OCI-LY3 (cell line): ENCODE measurements around the gene NOS1AP.

Experiments used
- H2AFZ ChIP-seq: fragments of 200-600, 300-600 bp; shearing (Covaris generic); 2 replicates; pipeline ENCODE4 v1.6.0; 2014; ENCODE audit warnings: antibody characterized with exemption, low read depth, low read length
- H3K27ac ChIP-seq: fragments of 200-600, 300-600 bp; sonication (generic); 2 replicates; pipeline ENCODE4 v1.5.1; 2014; ENCODE audit warnings: mild to moderate bottlenecking, low read length, moderate library complexity, mixed read lengths
- H3K27me3 ChIP-seq: fragments of 200-600, 300-600 bp; sonication (generic); 2 replicates; pipeline ENCODE4 v1.6.1; 2014; ENCODE audit warnings: low read depth, low read length, mixed read lengths
- H3K36me3 ChIP-seq: fragments of 200-600, 300-600 bp; sonication (generic); replicated peaks from 2 replicates; pipeline ENCODE3; 2014; ENCODE audit warnings: low read depth, low read length, mixed read lengths
- H3K4me1 ChIP-seq: fragments of 300-600, 200-600 bp; sonication (generic); 2 replicates; pipeline ENCODE4 v1.6.1; 2014; ENCODE audit warnings: low read length, mixed read lengths
- H3K4me2 ChIP-seq: fragments of 200-600, 300-600 bp; sonication (generic); 2 replicates; pipeline ENCODE4 v1.6.1; 2014; ENCODE audit warnings: low read length, mixed read lengths
- H3K4me3 ChIP-seq: fragments of 300-600, 200-600 bp; sonication (generic); 2 replicates; pipeline ENCODE4 v1.5.1; 2014; ENCODE audit warnings: antibody characterized with exemption, mild to moderate bottlenecking, low read length, moderate library complexity
- H3K79me2 ChIP-seq: fragments of 300-600, 200-600 bp; shearing (Covaris generic); 2 replicates; pipeline ENCODE4 v1.6.1; 2014; ENCODE audit warnings: mild to moderate bottlenecking, low read length, mixed read lengths
- H3K9ac ChIP-seq: fragments of 300-600, 200-600 bp; shearing (Covaris generic); 2 replicates; pipeline ENCODE4 v1.6.0; 2014; ENCODE audit warnings: mild to moderate bottlenecking, low read length, moderate library complexity
- H3K9me3 ChIP-seq: fragments of 200-600, 300-600 bp; shearing (Covaris generic); 2 replicates; pipeline ENCODE4 v1.6.1; 2014; ENCODE audit warnings: low read length, mixed read lengths; ENCODE audit not compliant: insufficient read depth
- H4K20me1 ChIP-seq: fragments of 200-600, 300-600 bp; sonication (generic); 2 replicates; pipeline ENCODE4 v1.6.1; 2016; ENCODE audit warnings: low read length, mixed read lengths; ENCODE audit not compliant: insufficient read depth
- CTCF ChIP-seq: fragments of 200-600, 300-600 bp; sonication (generic); IDR thresholded peaks from 2 replicates; pipeline ENCODE4 v1.5.1; 2014; ENCODE audit warnings: antibody characterized with exemption, low read length, low read depth
- EZH2phosphoT487 ChIP-seq: fragments of 200-600 bp; shearing (Covaris generic); IDR thresholded peaks from 2 replicates; pipeline ENCODE4 v1.6.1; 2018; ENCODE audit warnings: antibody characterized with exemption, mixed run types, low read depth

NOS1AP gene

GRCh38 chr1:162090378-162090777 lies 20.9 kb downstream of the NOS1AP start:
- Histone ChIP-seq H3K4me3 (no peak overlapping the region), H3K4me2 (no peak overlapping the region), H3K27ac (no peak overlapping the region), H3K9ac (no peak overlapping the region), H3K79me2 (no peaks in the 10 kb centered on the region), H3K36me3 (no peaks in the 10 kb centered on the region), H3K4me1 (no peaks in the 10 kb centered on the region), H4K20me1 (no peaks in the 10 kb centered on the region), H3K27me3 (peaks cover 29% of the 10 kb centered on the region), H3K9me3 (no peaks in the 10 kb centered on the region), H2AFZ (no peak overlapping the region)
- TF ChIP-seq CTCF, result no peak

- Histone ChIP-seq H3K4me1 (no peaks in the 10 kb centered on the region), H2AFZ (no peak overlapping the region), H3K9ac (no peak overlapping the region), H3K79me2 (no peaks in the 10 kb centered on the region), H3K27me3 (peaks cover 42% of the 10 kb centered on the region), H3K4me3 (no peak overlapping the region), H3K9me3 (no peaks in the 10 kb centered on the region), H3K36me3 (no peaks in the 10 kb centered on the region), H4K20me1 (no peaks in the 10 kb centered on the region), H3K27ac (no peak overlapping the region), H3K4me2 (no peak overlapping the region)
- TF ChIP-seq EZH2phosphoT487, result no peak
- no peak for TF ChIP-seq CTCF
Measured at GRCh38 chr1:162091681-162092524, 22.4 kb downstream of the NOS1AP start.

- TF ChIP-seq EZH2phosphoT487, result no peak
- no peak for TF ChIP-seq CTCF
- Histone ChIP-seq H3K9ac (no peak overlapping the region), H2AFZ (no peak overlapping the region), H3K4me3 (no peak overlapping the region), H3K36me3 (no peaks in the 10 kb centered on the region), H4K20me1 (no peaks in the 10 kb centered on the region), H3K4me2 (no peak overlapping the region), H3K79me2 (no peaks in the 10 kb centered on the region), H3K27ac (no peak overlapping the region), H3K9me3 (no peaks in the 10 kb centered on the region), H3K27me3 (peaks cover 49% of the 10 kb centered on the region), H3K4me1 (no peaks in the 10 kb centered on the region)
Measured at GRCh38 chr1:162093095-162093494, 23.6 kb downstream of the NOS1AP start.

GRCh38 chr1:162094271-162094670 lies 24.8 kb downstream of the NOS1AP start:
- TF ChIP-seq CTCF (no peak), EZH2phosphoT487 (no peak)
- H3K27me3 ChIP-seq, result peaks cover 49% of the 10 kb centered on the region
- no peaks in the 10 kb centered on the region for H4K20me1 ChIP-seq
- no peaks in the 10 kb centered on the region for H3K79me2 ChIP-seq
- no peak overlapping the region for H3K9ac ChIP-seq
- H3K9me3 ChIP-seq, result no peaks in the 10 kb centered on the region
- H3K4me3 ChIP-seq, result no peak overlapping the region
- H3K4me1 ChIP-seq, result no peaks in the 10 kb centered on the region
- no peak overlapping the region for H3K4me2 ChIP-seq
- no peak overlapping the region for H2AFZ ChIP-seq
- H3K27ac ChIP-seq, result no peak overlapping the region
- H3K36me3 ChIP-seq, result no peaks in the 10 kb centered on the region
